Esophagus muscularis mucosa (tissue), 4 donors: ENCODE results near the gene B3GNT8. TPM values are rescaled to one million over a fixed set of nuclear protein-coding genes. Genes with fewer than 3 reads are reported as not detected.

Experiments used
- DNase-seq: peaks from one replicate; pipeline ENCODE4 v3.0.0-alpha.2; 2017; ENCODE audit errors: extremely low spot score
- H3K27ac ChIP-seq, 4 donors: fragments of 200-600 bp; sonication (generic); replicated peaks in 1 of 4; 1 replicate in 3 of 4; 2 replicates in 1 of 4; pipeline ENCODE4 v1.5.1; 2016 to 2019; ENCODE audit warnings: mild to moderate bottlenecking in 1 of 4
- H3K27me3 ChIP-seq, 4 donors: fragments of 200-600 bp; sonication (generic); one replicate each; pipeline versions ENCODE4 v1.5.1 to v1.6.0; 2016 to 2019
- H3K36me3 ChIP-seq, 4 donors: fragments of 200-600 bp; sonication (generic); one replicate each; pipeline ENCODE4 v1.5.1; 2016 to 2019
- H3K4me1 ChIP-seq, 4 donors: fragments of 200-600 bp; sonication (generic); one replicate each; pipeline ENCODE4 v1.5.1; 2016 to 2019
- H3K4me3 ChIP-seq, 4 donors: fragments of 200-600 bp; sonication (generic); 1 replicate in 2 of 4; 2 replicates in 2 of 4; pipeline ENCODE4 v1.5.1; 2016 to 2019; ENCODE audit warnings: mild to moderate bottlenecking in 4 of 4, moderate library complexity in 1 of 4
- H3K9me3 ChIP-seq, 4 donors: fragments of 200-600 bp; sonication (generic); 1 replicate in 3 of 4; 2 replicates in 1 of 4; pipeline ENCODE4 v1.5.1; 2016 to 2019
- EP300 ChIP-seq: sonication (generic); formaldehyde crosslinking; IDR thresholded peaks from one replicate; pipeline ENCODE4 v1.6.1; 2017; ENCODE audit warnings: antibody characterized with exemption
- POLR2A ChIP-seq: fragments of 450-650 bp; IDR thresholded peaks from one replicate; pipeline ENCODE4 v1.6.1; 2017; ENCODE audit warnings: antibody characterized with exemption, moderate library complexity, mild to moderate bottlenecking, low read depth
- POLR2AphosphoS5 ChIP-seq, 2 donors: sonication (generic); formaldehyde crosslinking; IDR thresholded peaks; one replicate each; pipeline ENCODE4 v1.6.1; 2017; ENCODE audit warnings: antibody characterized with exemption in 2 of 2
- WGBS: methylation state at CpG from one replicate; pipeline ENCODE4 v1.1.5; 2018; 5-methylcytosine and 5-hydroxymethylcytosine counted together
- intact Hi-C: fragments of 100-400 bp; cut with DNase I; formaldehyde crosslinking; loops from one replicate; pipeline ENCODE4 v1.15.1; 2023
- total RNA-seq, 4 donors: library from RNA; depleted of rRNA; stranded (reverse); fragments of >200 nt; gene quantifications; one replicate each; pipeline versions ENCODE4 v1.1.0 to v1.2.1, GENCODE V29; 2016
- TF ChIP-seq, protein P1 (sequence below), 3 experiments: fragments of 200-600 bp in 2 of 3; fragments of 450-650 bp in 1 of 3; sonication (generic) in 2 of 3; IDR thresholded peaks; one replicate each; pipeline ENCODE4 v1.5.1; 2017 to 2019; ENCODE audit warnings: antibody characterized with exemption in 3 of 3, mild to moderate bottlenecking in 2 of 3, moderate library complexity in 1 of 3

The B3GNT8 gene
- total RNA-seq, 4 donors from 2014 or later: 1.2 to 12.0 (median 5.0) TPM

- WGBS: 86% methylated on average over 17 of the region's 21 CpGs
- no peaks in the 10 kb centered on the region for H3K9me3 ChIP-seq
- TF ChIP-seq, protein P1, sequence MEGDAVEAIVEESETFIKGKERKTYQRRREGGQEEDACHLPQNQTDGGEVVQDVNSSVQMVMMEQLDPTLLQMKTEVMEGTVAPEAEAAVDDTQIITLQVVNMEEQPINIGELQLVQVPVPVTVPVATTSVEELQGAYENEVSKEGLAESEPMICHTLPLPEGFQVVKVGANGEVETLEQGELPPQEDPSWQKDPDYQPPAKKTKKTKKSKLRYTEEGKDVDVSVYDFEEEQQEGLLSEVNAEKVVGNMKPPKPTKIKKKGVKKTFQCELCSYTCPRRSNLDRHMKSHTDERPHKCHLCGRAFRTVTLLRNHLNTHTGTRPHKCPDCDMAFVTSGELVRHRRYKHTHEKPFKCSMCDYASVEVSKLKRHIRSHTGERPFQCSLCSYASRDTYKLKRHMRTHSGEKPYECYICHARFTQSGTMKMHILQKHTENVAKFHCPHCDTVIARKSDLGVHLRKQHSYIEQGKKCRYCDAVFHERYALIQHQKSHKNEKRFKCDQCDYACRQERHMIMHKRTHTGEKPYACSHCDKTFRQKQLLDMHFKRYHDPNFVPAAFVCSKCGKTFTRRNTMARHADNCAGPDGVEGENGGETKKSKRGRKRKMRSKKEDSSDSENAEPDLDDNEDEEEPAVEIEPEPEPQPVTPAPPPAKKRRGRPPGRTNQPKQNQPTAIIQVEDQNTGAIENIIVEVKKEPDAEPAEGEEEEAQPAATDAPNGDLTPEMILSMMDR (IDR thresholded peaks at IDR 0.05): no peak
- no peak for TF ChIP-seq POLR2AphosphoS5 (IDR thresholded peaks at IDR 0.05)
- TF ChIP-seq EP300: no peak
- TF ChIP-seq POLR2A: no peak
- no peak overlapping the region for H3K27ac ChIP-seq
- no peak for DNase-seq
- peaks cover 42 to 56% (median 45%) of the 10 kb centered on the region in 4 donors for H3K4me1 ChIP-seq
- peaks cover 34 to 72% (median 64%) of the 10 kb centered on the region in 4 donors for H3K36me3 ChIP-seq
- no peak overlapping the region for H3K4me3 ChIP-seq
- no peaks in the 10 kb centered on the region for H3K27me3 ChIP-seq
- intact Hi-C loops: loop anchor here (5.0 kb wide), 1 partner anchor 72 kb away; the partner anchor contains the start of gene TGFB1
These were observed 2.6 kb downstream of the B3GNT8 start for GRCh38 chr19:41424335-41425173.

- peaks cover 32 to 44% (median 33%) of the 10 kb centered on the region in 4 donors for H3K4me1 ChIP-seq
- no peaks in the 10 kb centered on the region for H3K9me3 ChIP-seq
- H3K27me3 ChIP-seq: no peaks in the 10 kb centered on the region
- H3K4me3 ChIP-seq: no peak overlapping the region
- TF ChIP-seq POLR2A: no peak
- TF ChIP-seq, protein P1 (IDR thresholded peaks at IDR 0.05): no peak
- no peak for TF ChIP-seq POLR2AphosphoS5 (IDR thresholded peaks at IDR 0.05)
- TF ChIP-seq EP300: no peak
- H3K27ac ChIP-seq: no peak overlapping the region
- 93% methylated on average over 12 of the region's 12 CpGs for WGBS
- DNase-seq: no peak
- H3K36me3 ChIP-seq: peaks cover 47 to 84% (median 80%) of the 10 kb centered on the region in 4 donors
- intact Hi-C loops: no loop called here
These were observed 4.2 kb downstream of the B3GNT8 start for GRCh38 chr19:41422955-41423354.

GRCh38 chr19:41422456-41422855 is 4.7 kb downstream of the B3GNT8 start:
- DNase-seq: no peak
- H3K36me3 ChIP-seq: peaks cover 51 to 89% (median 85%) of the 10 kb centered on the region in 4 donors
- H3K4me3 ChIP-seq: no peak overlapping the region
- intact Hi-C loops: no loop called here
- peaks cover 27 to 39% (median 29%) of the 10 kb centered on the region in 4 donors for H3K4me1 ChIP-seq
- no peak overlapping the region for H3K27ac ChIP-seq
- TF ChIP-seq, protein P1 (IDR thresholded peaks at IDR 0.05): no peak
- TF ChIP-seq POLR2A (no peak), EP300 (no peak), POLR2AphosphoS5 (IDR thresholded peaks at IDR 0.05) (no peak)
- 84% methylated on average over 18 of the region's 18 CpGs for WGBS
- no peaks in the 10 kb centered on the region for H3K27me3 ChIP-seq
- H3K9me3 ChIP-seq: no peaks in the 10 kb centered on the region

GRCh38 chr19:41421973-41422372 is 5.2 kb downstream of the B3GNT8 start:
- Histone ChIP-seq H3K27me3 (no peaks in the 10 kb centered on the region), H3K36me3 (peaks cover 54 to 94% (median 90%) of the 10 kb centered on the region in 4 donors), H3K4me3 (no peak overlapping the region), H3K4me1 (peaks cover 22 to 34% (median 26%) of the 10 kb centered on the region in 4 donors), H3K9me3 (no peaks in the 10 kb centered on the region), H3K27ac (no peak overlapping the region)
- WGBS: 96% methylated on average over 11 of the region's 20 CpGs
- DNase-seq: no peak
- intact Hi-C loops: no loop called here
- TF ChIP-seq POLR2A (no peak), POLR2AphosphoS5 (IDR thresholded peaks at IDR 0.05) (no peak), EP300 (no peak)
- TF ChIP-seq, protein P1 (IDR thresholded peaks at IDR 0.05): no peak
